GM12872 (cell line): Measurements from ENCODE around the gene SUDS3.

ENCODE experiments used
- TF ChIP-seq, protein P1 (sequence below): IDR thresholded peaks from 3 replicates; pipeline ENCODE4 v1.5.1; 2011; ENCODE audit warnings: low read depth, mild to moderate bottlenecking, low read length, moderate library complexity; ENCODE audit not compliant: insufficient read depth

Gene SUDS3

GRCh38 chr12:118347916-118348315, 28.4 kb upstream of the SUDS3 start:
- TF ChIP-seq, protein P1, sequence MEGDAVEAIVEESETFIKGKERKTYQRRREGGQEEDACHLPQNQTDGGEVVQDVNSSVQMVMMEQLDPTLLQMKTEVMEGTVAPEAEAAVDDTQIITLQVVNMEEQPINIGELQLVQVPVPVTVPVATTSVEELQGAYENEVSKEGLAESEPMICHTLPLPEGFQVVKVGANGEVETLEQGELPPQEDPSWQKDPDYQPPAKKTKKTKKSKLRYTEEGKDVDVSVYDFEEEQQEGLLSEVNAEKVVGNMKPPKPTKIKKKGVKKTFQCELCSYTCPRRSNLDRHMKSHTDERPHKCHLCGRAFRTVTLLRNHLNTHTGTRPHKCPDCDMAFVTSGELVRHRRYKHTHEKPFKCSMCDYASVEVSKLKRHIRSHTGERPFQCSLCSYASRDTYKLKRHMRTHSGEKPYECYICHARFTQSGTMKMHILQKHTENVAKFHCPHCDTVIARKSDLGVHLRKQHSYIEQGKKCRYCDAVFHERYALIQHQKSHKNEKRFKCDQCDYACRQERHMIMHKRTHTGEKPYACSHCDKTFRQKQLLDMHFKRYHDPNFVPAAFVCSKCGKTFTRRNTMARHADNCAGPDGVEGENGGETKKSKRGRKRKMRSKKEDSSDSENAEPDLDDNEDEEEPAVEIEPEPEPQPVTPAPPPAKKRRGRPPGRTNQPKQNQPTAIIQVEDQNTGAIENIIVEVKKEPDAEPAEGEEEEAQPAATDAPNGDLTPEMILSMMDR = no peak

DNA sequence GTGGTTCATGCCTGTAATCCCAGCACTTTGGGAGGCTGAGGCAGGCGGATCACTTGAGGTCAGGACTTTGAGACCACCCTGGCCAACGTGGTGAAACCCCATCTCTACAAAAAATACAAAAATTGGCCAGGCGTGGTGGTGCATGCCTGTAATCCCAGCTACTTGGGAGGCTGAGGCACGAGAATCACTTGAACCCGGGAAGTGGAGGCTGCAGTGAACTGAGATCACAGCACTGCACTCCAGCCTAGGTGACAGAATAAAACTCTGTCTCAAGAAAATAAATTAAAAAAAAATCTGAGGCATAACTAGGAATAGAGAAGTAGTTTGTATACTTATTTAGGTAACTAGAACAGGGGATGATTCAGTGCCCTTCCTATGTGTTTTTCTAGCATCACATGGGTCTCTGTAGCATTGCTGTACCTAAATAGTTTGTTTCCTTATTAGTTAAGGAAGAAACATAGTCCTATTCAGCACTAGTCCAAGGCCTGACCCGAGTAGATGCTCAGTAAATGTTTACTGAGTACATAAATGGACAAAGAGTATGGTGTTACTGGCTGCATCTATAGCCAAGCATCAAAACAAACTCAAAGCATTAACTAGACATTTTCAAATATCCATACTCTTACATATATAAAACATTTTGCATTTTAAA, 25.3 kb upstream of the SUDS3 start:
- TF ChIP-seq, protein P1 = no peak

GRCh38 chr12:118353721-118354120, 22.6 kb upstream of the SUDS3 start:
- TF ChIP-seq, protein P1 = no peak

GRCh38 chr12:118354903-118355302, 21.5 kb upstream of the SUDS3 start:
- TF ChIP-seq, protein P1 = no peak

DNA sequence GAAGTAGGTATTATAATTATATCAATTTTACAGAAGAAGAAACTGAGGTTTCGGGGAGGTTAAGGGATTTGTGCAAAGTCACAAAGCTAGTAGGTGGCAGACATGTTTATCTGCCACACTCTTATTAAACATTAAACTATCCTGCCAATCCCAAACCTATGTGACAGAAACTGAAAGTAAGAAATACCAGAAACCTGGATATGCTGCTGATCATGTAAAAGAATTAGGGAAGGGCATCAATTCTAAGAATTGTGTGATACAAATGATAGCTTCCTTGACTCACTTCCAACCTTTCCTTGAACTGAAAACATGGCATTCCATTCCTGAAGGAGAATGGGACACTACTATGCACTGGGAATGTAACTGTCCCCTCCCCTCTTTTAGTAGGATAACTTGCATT, 20.5 kb upstream of the SUDS3 start:
- TF ChIP-seq, protein P1 = no peak

DNA sequence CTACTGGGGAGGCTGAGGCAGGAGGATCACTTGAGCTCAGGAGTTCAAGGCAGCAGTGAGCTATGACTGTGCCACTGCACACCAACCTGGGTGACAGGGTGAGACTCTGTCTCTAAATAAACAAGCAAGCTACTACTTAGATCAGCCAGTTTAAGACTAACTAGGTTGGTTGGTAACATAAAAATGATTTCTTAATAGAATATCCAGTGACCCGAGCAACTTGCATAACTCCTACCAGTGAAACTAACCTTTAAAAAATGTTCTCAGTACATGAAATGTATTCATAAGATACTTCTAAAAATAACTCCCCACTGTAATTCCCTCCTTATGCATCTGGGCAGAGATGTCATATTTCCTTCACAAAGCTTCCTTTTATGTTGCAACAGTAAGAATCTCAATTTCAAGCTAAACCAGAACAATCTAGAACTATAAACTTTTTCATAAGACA, 19.5 kb upstream of the SUDS3 start:
- TF ChIP-seq, protein P1 = no peak

GRCh38 chr12:118357257-118358007, 18.9 kb upstream of the SUDS3 start:
- TF ChIP-seq, protein P1 = peak; percentile 16; the same call in 1 of the 3 replicates
